Measurements from ENCODE around the gene ACBD6.

The ACBD6 gene

DNA sequence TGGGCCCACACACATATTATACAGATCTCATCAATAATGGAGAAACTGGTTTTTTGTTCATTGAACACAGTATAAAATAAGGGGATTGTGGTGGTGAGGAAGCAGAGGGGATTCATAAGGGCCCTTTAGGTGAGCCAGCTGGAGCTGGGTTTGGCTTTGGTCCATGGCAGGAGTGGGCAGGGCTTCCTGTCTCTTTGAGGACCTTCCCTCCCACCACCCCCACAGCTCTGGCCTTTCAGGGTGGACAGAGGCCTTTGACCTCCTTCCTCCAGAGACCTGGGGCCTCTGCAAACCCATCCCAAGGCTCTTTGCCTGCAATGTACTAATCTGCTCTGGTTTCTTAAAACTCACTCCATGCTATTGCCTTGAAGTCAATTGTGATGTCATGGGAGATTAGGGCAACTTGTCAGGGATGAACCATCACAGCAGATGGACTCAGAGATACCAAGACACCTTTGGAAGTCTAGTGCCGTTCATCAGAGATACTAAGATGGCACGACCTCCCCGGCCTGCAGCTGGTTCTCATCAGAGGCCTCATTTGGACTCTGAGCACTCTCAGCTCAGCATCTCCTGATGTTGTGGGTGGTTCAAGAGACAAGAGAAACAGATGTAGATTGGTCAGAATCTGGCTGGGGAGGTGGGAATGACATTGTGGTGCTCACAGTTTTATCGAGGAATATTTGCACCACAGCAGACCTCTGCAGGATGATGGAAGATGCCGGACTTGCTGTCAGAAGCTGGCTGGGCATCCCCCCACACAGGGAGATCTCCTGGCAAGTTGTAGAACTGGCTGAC lies 234.4 kb downstream of the ACBD6 start:
- H3K4me3 Mint-ChIP-seq, result no peak overlapping the region
- H3K36me3 Mint-ChIP-seq (ENCODE audit: low read depth), result peaks cover 3% of the 10 kb centered on the region
- H3K27me3 Mint-ChIP-seq, result no peaks in the 10 kb centered on the region
- no peaks in the 10 kb centered on the region for H3K4me1 Mint-ChIP-seq (ENCODE audit: low read depth)
- DNase-seq, result no peak
- H3K9me3 Mint-ChIP-seq, result no peaks in the 10 kb centered on the region
- H3K27ac Mint-ChIP-seq, result peak overlapping the region; percentile 13

DNA sequence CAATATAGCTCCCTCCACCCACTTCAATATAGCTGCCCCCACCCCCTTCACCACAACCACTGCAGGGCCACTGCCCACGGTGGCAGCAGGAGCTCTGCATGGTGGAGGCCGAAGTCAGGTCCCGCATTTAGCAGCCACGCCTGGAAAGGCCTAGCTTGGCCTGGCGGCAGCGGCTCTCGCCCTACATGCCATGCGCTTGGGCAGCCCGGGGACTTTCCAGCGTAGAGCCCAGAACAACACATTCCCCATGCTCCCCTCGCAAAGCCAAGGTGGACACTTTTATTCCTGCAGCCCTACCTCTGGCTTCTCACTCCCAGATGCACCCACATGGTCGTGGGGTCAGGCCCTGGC lies 235.2 kb downstream of the ACBD6 start:
- Mint-ChIP-seq H3K4me3 (no peak overlapping the region), H3K4me1 (ENCODE audit: low read depth) (no peaks in the 10 kb centered on the region), H3K27me3 (no peaks in the 10 kb centered on the region), H3K9me3 (no peaks in the 10 kb centered on the region), H3K36me3 (ENCODE audit: low read depth) (peaks cover 3% of the 10 kb centered on the region), H3K27ac (no peak overlapping the region)
- no peak for DNase-seq

DNA sequence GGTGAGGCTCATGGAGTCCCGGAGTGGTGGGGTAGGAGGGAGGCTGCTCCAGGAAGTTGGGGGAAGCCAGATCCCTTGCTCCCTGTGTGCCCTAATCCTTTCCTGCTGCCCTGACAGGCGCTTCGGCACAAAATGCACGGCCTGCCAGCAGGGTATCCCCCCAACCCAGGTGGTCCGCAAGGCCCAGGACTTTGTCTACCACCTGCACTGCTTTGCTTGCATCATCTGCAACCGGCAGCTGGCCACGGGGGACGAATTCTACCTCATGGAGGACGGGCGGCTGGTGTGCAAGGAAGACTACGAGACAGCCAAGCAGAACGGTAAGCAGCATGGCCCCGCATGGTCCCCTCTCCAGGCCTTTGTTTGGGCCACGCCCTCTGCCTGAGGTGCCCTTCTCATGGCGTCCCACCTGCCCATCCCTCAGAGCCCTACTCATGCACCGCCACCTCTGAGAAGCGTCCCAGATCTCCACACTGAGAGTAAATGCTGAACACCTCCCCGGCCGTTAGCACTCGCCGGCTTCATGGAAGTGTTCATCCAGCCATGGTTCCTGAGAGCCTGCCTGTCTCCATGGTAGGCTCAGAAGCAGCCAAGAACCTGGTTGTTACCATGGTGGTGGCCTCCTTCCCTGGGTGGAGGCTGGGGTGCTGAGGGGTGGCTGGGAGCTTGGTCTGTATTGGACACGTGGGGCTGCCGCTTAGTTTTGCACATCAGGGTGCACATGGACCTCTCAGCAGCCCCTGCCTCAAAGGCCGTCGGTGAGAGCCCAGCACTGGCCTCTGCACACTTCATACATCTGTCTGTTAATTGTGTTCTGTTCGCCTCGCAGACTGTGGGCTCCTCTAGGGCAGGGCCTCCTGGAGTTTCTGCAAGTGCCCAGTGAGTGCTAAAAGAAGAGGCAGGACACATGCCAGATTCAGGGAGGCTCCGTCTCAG lies 235.8 kb downstream of the ACBD6 start:
- no peaks in the 10 kb centered on the region for H3K9me3 Mint-ChIP-seq

DNA sequence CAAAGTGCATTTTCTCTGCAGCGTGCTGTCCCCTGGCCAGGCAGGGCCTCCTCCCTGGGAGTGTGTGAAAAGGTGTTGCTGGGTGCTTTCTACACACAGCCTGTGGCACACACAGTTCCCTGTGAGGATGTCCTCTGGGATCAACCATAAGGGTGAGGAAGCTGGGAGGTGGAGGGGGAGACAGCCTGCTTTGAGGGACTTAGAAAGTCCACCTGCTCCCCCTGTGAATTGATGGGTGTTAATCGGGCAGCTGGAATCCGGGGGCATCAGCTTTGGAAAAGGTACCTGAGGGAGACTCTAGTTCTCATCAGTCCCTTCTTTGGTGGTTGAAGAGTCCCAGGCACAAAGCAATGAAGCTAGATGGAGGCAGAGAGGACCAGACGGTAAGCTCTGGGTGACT lies 236.5 kb downstream of the ACBD6 start:
- Mint-ChIP-seq H3K4me3 (no peak overlapping the region), H3K27ac (no peak overlapping the region), H3K4me1 (ENCODE audit: low read depth) (no peaks in the 10 kb centered on the region), H3K36me3 (ENCODE audit: low read depth) (peaks cover 2% of the 10 kb centered on the region), H3K27me3 (no peaks in the 10 kb centered on the region), H3K9me3 (no peaks in the 10 kb centered on the region)
- DNase-seq, result no peak

More for the DNA sequence above, 235.8 kb downstream of the ACBD6 start:
- Mint-ChIP-seq H3K27me3 (no peaks in the 10 kb centered on the region), H3K36me3 (ENCODE audit: low read depth) (peaks cover 3% of the 10 kb centered on the region), H3K4me3 (no peak overlapping the region), H3K27ac (no peak overlapping the region), H3K4me1 (ENCODE audit: low read depth) (no peaks in the 10 kb centered on the region)
- DNase-seq, result no peak

DNA sequence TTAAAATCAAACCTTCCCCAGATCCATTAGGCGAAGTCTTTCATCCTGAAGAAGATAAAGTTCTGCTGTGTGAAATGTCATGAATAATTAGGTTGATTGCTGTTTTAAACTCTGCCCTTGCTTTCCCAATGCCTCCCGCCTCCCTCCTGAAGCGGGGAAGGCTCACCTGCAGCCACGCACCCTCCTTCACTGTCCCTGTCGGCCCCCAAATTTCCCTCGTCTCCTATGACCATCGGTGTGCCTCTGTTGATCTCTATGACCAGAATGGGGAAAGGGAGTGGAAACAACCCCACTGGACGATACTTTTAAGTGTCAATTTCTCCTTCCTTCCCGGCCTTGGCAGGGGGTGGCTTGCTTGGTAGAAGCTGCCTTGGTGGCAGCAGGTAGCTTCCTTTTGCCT lies 237.2 kb downstream of the ACBD6 start:
- DNase-seq, result no peak
- Mint-ChIP-seq H3K9me3 (no peaks in the 10 kb centered on the region), H3K4me1 (ENCODE audit: low read depth) (no peaks in the 10 kb centered on the region), H3K4me3 (no peak overlapping the region), H3K27ac (no peak overlapping the region), H3K27me3 (peaks cover under 1% of the 10 kb centered on the region), H3K36me3 (ENCODE audit: low read depth) (no peaks in the 10 kb centered on the region)

DNA sequence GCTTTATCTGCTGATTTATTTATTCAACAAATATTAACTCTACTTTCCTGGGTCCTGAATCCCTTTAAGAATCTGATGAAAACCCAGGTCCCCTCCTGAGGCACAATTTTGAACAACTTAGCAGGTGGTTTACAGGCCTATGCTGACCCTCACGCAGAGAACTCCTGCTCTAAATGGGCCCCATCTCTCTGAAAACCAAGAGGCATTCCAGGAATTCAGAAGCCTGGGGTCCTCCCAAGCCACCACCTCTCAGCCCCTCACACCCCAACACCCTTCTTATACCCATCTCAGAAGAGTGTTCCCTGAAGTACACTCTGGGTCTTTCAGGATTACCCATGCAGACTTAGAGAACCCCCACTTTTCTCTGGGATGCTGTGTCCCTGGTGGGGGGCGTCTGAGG lies 237.8 kb downstream of the ACBD6 start:
- H3K9me3 Mint-ChIP-seq, result no peaks in the 10 kb centered on the region
- no peak for DNase-seq
- H3K36me3 Mint-ChIP-seq (ENCODE audit: low read depth), result no peaks in the 10 kb centered on the region
- H3K27ac Mint-ChIP-seq, result no peak overlapping the region
- H3K4me3 Mint-ChIP-seq, result no peak overlapping the region
- H3K4me1 Mint-ChIP-seq (ENCODE audit: low read depth), result no peaks in the 10 kb centered on the region
- H3K27me3 Mint-ChIP-seq, result peaks cover 7% of the 10 kb centered on the region

DNA sequence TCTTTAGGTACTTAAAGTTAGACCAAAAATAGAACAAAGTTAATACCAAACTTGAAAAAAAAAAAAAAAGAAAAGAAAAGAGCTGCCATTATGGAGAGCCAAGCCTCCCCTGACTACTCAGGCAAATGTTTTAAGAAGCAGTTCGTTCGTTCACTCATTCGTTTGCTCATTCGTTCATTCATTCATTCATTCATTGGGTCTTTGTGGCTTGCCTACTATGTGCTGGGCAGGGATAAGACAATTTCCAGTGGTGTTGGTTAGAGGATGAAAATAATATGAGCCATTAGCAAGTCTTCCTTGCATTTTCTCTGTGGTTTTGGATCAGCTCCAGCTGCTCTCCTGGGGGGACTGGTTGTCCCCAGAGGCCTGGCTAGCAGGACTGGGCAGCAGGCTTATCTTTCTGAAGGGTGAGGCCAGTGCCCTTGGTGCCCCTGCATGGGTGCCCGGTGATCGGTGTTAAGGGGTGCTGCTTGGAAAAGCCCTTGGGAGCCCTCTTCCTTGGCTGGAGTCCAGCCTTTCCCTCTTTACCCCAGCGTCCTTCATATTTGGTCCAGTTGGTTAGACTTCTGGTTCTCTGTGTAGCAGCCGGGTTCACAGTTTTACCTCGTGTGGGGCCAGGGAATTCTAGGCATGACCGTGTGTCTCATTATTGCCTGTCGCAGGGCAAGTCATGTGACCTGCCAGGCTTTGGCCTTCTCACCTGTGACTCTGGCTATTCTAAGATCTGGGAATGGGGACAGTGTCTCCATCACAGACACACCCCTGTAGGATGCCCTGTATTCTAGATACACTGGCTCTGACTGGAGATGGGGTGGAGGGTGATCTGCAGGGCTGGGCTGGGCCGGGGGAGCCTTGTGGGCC lies 239.5 kb downstream of the ACBD6 start:
- DNase-seq, result no peak
- H3K27ac Mint-ChIP-seq, result no peak overlapping the region
- H3K36me3 Mint-ChIP-seq (ENCODE audit: low read depth), result no peaks in the 10 kb centered on the region
- peaks cover 9% of the 10 kb centered on the region for H3K27me3 Mint-ChIP-seq
- no peaks in the 10 kb centered on the region for H3K4me1 Mint-ChIP-seq (ENCODE audit: low read depth)
- H3K4me3 Mint-ChIP-seq, result no peak overlapping the region
- no peaks in the 10 kb centered on the region for H3K9me3 Mint-ChIP-seq

DNA sequence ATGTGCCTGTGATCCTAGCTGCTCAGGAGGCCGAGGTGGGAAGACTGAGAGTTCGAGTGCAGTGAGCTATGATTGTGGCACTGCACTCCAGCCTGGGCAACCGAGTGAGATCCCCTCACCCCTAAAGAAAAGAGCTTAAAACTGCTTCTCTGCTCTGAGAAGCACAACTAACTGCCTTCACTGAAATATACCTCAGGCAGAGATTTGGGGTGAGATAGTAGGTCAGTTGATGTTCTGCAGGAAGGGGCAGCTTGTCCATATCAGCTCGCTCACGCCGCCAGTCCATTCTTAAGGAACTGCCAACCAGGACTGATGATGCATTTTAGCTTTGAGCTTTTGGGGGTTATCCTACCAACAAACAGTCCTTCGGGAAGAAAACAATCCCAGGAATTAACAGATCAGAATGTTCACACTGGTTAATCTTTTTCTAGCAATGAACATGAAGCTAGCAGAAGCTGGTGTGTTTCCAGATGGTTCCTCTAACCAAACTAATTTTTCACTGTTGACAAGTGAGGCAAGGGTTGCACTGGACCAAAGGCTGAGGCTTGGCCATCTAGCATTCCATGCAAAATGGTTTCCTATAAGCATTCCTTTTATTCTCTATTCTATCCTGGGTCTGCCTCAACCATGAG lies 240.7 kb downstream of the ACBD6 start:
- no peak overlapping the region for H3K27ac Mint-ChIP-seq
- H3K27me3 Mint-ChIP-seq, result peaks cover 19% of the 10 kb centered on the region
- H3K4me3 Mint-ChIP-seq, result no peak overlapping the region
- no peaks in the 10 kb centered on the region for H3K4me1 Mint-ChIP-seq (ENCODE audit: low read depth)
- no peak for DNase-seq
- no peaks in the 10 kb centered on the region for H3K36me3 Mint-ChIP-seq (ENCODE audit: low read depth)
- H3K9me3 Mint-ChIP-seq, result no peaks in the 10 kb centered on the region

DNA sequence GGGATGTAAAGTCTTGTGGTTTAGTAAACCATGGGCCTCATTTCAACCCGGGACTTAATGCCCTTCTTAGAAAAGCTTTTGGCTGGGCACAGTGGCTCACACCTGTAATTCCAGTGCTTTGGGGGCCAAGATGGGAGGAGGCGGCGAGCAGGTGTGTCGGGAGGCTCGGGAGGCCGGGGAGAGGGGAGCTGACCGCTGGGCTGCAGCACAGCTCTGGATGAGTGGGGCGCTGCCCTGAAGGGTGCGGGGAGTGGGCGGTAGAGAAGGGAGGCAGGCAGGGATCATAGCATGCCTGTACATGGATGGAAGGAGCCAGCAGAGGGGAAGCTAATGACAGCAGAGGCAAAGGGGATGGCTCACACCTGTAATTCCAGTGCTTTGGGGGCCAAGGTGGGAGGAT lies 241.3 kb downstream of the ACBD6 start:
- Mint-ChIP-seq H3K27ac (no peak overlapping the region), H3K27me3 (peaks cover 26% of the 10 kb centered on the region), H3K36me3 (ENCODE audit: low read depth) (no peaks in the 10 kb centered on the region), H3K9me3 (no peaks in the 10 kb centered on the region), H3K4me3 (no peak overlapping the region), H3K4me1 (ENCODE audit: low read depth) (no peaks in the 10 kb centered on the region)
- DNase-seq, result no peak

DNA sequence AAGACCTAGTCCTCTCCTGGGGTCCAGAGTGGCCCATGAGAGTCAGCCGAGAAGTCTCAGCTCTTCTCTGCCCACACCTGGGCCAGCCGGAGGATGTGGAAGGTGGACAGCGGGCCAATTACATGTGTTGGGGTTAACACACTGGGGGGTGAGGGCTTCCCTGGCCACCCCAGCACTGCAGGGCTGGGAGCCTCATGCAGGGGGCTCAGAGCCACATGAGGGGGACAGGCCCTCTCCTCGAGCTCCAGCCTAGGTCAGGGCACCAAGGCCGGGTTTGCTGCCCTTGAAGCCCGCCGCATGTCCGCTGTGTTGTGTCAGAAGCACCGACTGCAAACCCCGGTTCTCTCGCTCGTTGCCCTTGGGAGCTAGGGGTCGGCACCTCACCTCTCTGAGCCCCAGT lies 241.8 kb downstream of the ACBD6 start:
- H3K36me3 Mint-ChIP-seq (ENCODE audit: low read depth), result no peaks in the 10 kb centered on the region
- H3K27ac Mint-ChIP-seq, result no peak overlapping the region
- H3K4me1 Mint-ChIP-seq (ENCODE audit: low read depth), result no peaks in the 10 kb centered on the region
- peaks cover 30% of the 10 kb centered on the region for H3K27me3 Mint-ChIP-seq
- no peak overlapping the region for H3K4me3 Mint-ChIP-seq
- DNase-seq, result no peak
- no peaks in the 10 kb centered on the region for H3K9me3 Mint-ChIP-seq

DNA sequence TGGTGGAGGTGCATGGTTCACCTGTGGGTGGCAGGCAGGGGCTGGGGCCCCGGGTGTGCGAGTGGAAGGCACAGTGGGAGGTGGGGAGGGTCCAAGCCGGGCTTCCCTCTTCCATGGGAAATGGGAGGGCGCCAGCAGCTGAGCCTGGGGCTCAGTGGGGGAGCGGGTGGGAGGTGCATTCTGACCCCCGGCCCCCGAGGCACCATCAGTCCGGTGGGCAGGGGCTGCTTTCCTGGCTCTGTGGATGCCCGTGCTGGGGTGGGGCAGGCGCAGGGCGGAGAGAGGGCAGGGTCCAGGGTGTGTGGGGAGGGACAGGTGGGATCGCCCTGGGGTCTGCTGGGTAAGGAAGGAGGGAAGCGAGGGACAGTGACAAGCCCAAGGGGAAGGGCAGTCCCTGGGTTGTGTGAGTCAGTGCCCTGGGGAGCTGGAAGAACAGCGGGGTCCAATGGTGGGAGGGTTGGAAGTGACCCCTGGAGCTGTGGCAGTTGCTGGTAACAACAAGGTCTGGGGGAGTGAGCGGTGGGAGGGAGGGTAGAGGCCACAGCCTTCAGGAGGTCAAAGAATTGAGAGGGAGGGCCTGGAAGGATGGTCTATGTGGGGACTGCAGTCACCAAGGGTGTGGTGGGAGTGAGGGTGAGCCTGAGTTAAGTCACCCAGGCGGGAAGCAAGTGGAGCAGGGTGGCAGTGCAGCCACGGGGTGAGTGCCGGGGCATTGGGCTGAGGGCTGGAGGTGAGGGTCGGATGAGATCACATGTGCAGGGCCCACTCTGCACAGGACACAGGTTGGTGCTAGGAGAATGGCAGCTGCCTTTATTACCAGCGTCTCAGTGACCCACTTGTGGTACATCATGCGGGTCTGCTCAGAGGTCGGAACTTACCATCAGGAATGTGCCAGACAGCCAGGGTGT lies 242.7 kb downstream of the ACBD6 start:
- H3K36me3 Mint-ChIP-seq (ENCODE audit: low read depth), result no peaks in the 10 kb centered on the region
- H3K4me3 Mint-ChIP-seq, result no peak overlapping the region
- H3K4me1 Mint-ChIP-seq (ENCODE audit: low read depth), result no peaks in the 10 kb centered on the region
- peaks cover 36% of the 10 kb centered on the region for H3K27me3 Mint-ChIP-seq
- H3K9me3 Mint-ChIP-seq, result no peaks in the 10 kb centered on the region
- no peak for DNase-seq
- no peak overlapping the region for H3K27ac Mint-ChIP-seq

DNA sequence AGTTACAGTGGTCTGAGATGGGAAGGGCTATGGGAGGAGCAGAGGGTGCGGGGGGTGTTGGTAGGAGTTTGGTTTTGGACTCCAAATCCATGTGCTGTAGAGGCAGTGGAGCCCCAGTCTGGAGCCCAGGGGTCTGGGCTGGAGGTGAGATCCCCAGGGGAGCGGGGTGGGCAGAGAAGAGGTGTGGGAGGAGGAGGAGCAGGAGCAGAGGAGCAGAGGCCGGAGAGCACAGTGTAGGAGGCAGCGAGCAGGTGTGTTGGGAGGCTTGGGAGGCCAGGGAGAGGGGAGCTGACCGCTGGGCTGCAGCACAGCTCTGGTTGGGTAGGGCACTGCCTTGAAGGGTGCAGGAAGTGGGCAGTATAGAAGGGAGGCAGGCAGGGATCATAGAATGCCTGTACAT lies 243.4 kb downstream of the ACBD6 start:
- H3K27me3 Mint-ChIP-seq, result peaks cover 36% of the 10 kb centered on the region
- no peak overlapping the region for H3K4me3 Mint-ChIP-seq
- H3K9me3 Mint-ChIP-seq, result no peaks in the 10 kb centered on the region
- H3K27ac Mint-ChIP-seq, result no peak overlapping the region
- no peaks in the 10 kb centered on the region for H3K36me3 Mint-ChIP-seq (ENCODE audit: low read depth)
- DNase-seq, result no peak
- no peaks in the 10 kb centered on the region for H3K4me1 Mint-ChIP-seq (ENCODE audit: low read depth)

DNA sequence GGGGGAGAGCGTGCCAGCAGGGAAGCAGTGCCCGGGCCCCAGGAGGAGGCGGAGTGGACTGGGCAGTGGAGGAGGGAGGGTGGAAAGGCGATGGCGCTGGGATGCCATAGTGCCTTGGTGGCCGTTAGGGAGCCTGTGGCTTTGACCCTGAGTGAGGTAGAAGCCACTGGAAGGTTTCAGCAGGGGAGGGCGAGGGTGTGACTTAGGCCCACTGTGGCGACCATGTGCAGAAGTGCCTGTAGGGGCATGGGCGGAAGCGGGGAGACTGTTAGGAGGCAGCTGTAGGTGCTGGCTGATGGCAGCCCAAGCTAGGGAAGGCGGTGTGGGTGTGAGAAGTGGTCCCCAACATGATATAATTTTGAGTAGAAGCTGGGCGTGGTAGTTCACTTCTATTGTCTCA lies 244.1 kb downstream of the ACBD6 start:
- H3K36me3 Mint-ChIP-seq (ENCODE audit: low read depth), result no peaks in the 10 kb centered on the region
- H3K4me3 Mint-ChIP-seq, result no peak overlapping the region
- no peaks in the 10 kb centered on the region for H3K4me1 Mint-ChIP-seq (ENCODE audit: low read depth)
- no peak for DNase-seq
- H3K27ac Mint-ChIP-seq, result no peak overlapping the region
- peaks cover 43% of the 10 kb centered on the region for H3K27me3 Mint-ChIP-seq
- no peaks in the 10 kb centered on the region for H3K9me3 Mint-ChIP-seq

All from activated T-cell treated with anti-CD3 and anti-CD28 coated beads, Interleukin-2, amount 50 U/mL, for 24 hours (primary cell).